NCI-H1417 (cell line): ENCODE measurements around the gene TRPC3.
A peak's percentile ranks its signal among the peaks of the same experiment; 100 is the strongest.

Source experiments
- DNase-seq, 3 experiments: peaks; one replicate each; lab custom pipeline; 2025; lab: John Stamatoyannopoulos, UW

Gene TRPC3

GRCh38 chr4:121951521-121952110 lies at the start of gene TRPC3:
TRPC3 (minus strand) TSS chr4:121952060; CDS start chr4:121951680, 380 bp downstream.
- DNase-seq: peak in 2 of 3 experiments; percentile 77 to 78

- no peak for DNase-seq
Measured at GRCh38 chr4:122000849-122001248, 49.0 kb upstream of the TRPC3 start.

GRCh38 chr4:121998024-121998423 lies 46.2 kb upstream of the TRPC3 start:
- DNase-seq: peak in 2 of 3 experiments; percentile 36 to 59

DNA sequence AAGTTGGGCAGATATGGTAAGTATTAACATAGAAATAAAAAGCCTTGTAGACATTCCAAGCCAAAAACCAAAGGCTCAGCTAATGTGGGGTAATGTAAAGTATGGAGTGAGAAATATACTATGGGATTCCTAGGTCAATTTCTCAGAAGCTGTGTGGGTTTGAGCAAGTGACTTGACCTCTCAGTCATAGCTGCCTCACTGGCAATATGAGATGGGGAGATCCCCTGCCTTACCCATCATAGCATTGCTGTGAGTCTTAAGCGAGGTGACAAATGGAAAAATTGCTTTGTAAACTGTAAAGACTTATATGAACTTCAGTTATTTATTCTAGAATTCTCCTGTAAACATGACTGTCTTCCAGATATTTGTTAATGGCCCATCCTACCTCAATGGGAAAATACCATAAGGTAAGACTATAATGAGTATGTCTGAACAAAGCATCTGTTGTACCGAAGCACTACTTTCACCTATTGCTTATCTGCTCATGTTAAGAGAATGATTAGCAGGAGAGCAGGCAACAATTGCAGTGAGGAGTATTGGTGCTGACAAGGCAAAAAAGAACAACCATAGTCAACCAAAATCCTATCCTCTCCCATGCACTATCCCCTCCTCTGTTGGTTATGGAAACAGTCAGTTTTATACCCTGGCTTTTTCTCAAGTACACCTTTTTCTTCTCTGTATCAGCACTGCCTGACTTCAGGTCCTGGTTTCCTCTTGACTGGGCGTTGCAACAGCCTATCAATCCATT lies 44.1 kb upstream of the TRPC3 start:
- no peak for DNase-seq

DNA sequence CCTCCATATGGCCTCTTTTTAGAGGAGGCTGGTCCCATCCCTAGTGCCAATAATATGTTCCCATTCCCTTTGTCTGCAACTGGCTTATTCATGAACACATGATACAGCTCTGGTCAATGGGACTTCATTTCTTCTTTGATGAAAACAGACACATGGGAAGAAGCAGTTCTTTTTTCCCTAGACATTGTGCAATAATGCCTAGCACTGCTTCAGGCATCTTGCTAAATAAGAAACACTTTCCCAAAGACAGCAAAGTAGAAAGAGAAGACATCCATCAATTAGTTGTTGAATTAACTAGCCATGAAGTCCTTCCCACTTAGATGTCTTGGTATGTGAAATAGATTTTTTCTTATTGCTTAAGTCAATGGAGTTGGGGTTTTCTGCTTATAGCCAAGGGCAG lies 40.1 kb upstream of the TRPC3 start:
- DNase-seq: no peak

- no peak for DNase-seq
Measured at GRCh38 chr4:121990489-121990888, 38.6 kb upstream of the TRPC3 start.

DNA sequence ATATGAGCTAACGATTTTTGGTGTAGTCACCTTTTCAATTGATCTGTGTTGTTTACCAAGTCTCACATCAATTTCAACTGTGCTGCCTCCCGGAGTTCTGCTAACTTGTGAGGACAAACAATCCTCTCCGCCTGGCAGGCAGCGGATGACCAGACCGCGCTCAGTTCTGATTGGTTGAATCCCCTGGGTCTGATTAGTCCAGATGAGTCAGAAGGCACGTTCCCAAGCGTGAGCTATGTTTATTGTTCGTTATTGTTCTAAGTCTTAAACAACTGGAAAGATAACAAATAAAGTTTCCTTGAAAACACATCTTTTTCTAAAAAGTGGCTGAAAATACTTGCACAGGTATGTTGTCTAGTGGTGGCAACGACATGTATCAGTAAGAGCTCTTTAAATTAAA lies 37.9 kb upstream of the TRPC3 start:
- peak in 2 of 3 experiments; percentile 10 to 66 for DNase-seq

DNA sequence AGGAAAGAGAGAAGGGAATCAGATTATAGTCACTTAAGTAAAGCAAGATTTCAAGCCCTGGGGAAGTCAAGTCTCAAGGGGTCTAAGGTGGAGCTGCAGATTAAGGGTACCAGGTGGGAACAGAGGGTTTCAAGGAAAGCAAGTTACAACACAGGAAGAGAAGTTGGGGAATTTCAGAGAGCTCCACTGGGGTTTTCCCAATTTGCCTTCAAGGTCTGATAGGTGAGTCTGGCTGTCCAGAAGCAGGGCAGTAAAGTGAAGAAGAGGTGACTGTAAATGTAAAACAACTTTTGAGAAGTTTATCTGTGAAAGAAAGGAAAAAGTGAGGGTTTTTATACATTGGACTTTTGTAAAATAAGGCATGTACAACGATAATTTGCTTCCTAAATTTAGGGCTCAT lies 37.1 kb upstream of the TRPC3 start:
- DNase-seq: no peak

DNA sequence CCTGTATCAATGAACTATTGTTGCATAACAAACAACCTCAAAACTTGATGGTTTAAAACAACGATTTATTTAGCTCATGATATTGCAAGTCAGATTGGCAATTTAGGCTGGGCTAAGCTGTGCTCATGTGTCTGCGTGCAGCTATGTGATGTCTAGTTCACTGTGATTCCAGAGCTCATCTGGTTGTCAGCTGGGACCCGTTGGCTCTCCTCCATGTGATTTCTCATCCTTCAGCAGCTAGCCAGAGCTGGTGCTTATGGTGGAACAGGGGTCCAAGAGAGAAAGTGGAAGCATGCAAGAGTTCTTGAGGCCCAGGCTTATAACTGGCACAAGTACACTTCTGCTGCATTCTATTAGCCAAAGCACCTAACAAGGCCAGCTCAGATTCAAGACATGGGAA lies 28.8 kb upstream of the TRPC3 start:
- no peak for DNase-seq

- DNase-seq: no peak
Measured at GRCh38 chr4:121978172-121978516, 26.3 kb upstream of the TRPC3 start.

DNA sequence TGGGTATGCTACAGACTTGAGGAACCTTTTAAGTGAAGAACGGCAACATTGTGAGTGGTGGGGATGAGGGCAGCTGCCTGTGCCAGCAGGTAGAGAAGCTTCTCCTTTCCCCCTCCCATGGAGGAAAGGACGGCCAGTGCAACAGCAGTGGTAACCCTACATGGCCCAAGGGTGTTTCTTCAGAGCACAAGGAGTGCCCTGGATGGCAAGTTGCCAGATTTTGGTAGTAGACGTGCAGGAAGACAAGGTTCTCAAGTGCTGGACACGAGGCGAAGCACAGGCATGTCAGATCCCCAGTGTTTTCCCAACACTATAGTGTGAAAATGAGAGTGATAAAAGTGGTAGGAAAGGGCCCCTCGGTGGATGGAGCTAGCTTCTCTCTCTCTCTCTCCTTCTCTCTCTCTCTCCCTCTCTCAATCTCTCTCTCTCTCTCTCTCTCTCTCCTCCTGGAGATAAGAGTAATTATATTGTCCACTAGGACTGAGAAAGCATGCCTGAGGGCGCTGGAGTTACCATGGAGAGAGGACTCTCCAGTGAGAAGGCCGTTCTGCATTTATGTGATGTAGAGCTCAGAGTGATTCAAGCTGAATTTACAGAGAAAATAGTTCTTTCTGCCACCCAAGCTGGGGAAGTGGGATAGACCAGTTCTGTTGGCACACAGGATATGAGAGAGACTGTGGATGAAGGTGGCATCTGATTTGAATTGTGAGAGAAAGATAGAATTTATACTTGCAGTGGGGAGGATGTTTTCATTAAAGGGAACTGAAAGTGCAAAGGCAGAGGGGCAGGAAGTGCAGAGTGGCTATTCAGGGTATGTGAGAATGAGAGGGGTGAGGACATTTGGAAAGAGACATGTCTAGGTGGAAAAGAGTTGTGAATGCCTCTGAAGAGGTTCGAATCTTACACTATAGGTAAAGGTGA lies 25.7 kb upstream of the TRPC3 start:
- peak in 2 of 3 experiments; percentile 31 to 61 for DNase-seq

DNA sequence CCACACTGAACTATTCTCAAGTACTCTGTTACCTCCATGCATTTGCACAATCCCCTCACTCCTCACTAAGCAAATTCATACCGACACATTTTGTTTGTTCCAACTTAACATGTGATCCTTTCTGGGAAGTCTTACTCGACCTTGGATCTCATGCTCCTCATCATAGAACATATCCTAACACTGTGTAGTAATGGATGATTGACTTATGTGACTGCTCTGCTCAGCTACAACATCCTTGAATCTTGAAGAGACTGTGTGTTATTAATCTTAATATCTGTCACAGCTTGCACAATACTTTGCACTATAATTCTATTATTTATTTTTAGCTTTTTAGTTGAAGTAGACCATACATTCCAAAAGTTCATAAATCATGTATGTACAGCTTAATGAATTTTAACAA lies 23.9 kb upstream of the TRPC3 start:
- no peak for DNase-seq

DNA sequence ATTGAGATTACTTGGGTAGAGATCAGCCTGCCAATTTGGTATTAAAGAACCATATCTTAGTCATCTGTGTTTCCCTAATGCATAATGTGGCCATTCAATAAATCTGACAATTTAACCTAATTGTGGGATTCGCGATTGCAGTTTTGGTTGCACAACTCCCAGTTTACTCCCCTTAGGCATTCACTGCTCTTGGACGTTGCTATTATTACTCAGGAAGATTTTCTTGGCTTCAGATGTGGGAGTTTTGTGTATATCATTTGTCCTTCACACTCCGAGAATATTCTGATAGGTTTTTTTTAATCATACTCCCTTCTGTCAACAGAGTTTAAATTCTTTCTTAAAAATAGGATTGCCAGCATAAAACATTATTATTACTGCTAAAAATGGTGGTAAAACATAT lies 22.0 kb upstream of the TRPC3 start:
- DNase-seq: no peak

GRCh38 chr4:121968859-121969258 lies 17.0 kb upstream of the TRPC3 start:
- DNase-seq: no peak

DNA sequence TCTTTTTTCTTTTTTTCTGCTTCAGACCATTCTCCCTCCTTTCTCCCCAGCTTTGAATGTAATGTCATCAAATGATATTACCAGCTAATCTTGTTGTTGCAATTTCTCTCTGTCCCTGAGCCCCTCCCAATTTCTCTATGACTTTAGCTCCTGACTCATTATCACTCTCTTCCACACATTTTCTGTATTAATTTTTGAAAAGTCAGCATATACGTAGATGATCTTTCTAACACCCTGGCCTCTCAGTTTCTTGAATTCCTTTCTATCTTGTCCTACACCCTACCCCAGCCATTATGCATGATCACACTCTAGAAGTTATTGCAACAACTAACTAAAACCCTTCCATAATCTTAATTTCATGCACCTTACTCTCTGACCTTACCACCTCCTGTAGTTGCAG lies 13.1 kb upstream of the TRPC3 start:
- DNase-seq: no peak

GRCh38 chr4:121960818-121961217 lies 9.0 kb upstream of the TRPC3 start:
- DNase-seq: no peak

DNA sequence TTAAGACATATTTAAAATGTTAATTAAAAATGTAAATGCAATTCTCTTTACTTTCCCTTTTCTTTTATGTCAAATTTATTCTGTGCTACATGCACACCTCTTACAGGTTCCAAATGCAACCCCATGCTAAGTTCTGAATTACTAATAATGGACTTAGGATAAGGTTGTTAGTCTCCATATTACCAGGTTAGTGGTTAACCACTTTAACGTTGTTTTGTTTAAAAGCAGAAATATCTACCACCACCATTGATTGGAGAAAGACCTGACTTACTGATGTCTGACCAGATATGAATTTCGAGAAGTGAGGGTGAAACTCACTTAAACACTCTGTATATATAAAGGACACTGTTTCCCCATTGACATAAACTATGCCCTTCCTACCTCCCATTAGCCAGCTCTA lies 6.9 kb upstream of the TRPC3 start:
- DNase-seq: no peak

DNA sequence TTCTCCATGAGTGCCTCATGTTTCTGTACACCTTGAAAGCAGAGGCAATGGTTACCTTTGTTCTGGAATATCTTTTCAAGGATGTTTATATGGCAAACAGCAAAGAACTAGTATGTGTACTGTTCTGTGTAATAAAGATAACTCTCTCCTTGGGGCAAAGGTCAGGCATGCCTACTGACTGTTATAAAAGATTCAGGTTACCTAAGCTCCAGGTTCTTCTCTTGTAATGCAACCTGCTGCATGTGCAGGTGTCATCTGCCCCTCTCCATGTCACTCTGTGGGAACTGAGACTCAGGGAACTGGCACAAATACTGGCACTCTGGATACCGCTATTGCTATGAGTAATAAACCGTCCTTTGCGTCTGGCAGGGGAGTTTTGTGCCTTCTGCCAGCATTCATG lies 5.4 kb upstream of the TRPC3 start:
- no peak for DNase-seq

DNA sequence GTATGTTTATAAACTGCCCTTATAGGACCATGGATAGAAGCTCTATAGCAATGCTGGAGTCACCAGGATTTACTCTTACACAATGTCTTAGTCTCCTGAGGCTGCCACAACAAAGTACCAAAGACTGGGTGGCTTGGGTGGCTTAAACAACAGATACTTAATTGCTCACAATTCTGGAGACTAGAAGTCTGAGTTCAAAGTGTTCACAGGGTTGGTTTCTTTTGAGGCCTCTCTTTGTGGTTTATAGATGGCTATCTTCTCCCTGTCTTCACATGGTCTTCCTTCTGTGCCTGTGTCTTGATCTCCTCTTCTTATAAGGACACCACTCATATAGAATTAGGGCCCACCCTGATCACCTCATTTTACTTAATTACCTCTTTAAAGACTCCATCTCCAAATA lies 2.0 kb upstream of the TRPC3 start:
- DNase-seq: no peak

DNA sequence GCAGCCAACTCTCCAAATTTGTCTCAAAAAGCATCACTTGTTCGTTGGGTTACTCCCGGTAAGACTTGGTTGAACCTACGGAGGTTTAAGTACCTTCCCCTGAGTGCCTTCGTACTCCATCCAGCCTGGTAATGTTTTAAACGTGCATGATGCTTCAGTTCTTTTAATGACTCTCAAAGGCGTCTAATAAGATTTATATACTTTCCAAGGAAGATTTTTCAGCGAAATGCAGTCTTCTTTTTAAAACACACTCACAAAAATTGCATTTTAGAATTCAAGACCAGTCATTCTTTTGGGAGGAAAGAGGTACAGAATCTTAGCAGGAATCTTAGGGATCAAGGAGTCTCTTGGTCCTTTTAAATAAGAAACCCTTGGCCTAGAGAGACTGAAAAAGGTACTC lies 430 bp upstream of the TRPC3 start:
- peak in 1 of 3 experiments; percentile 78 for DNase-seq

GRCh38 chr4:121950680-121951520 lies 960 bp downstream of the TRPC3 start:
- peak in 2 of 3 experiments; percentile 62 to 66 for DNase-seq

GRCh38 chr4:121950212-121950679 lies 1.6 kb downstream of the TRPC3 start:
- no peak for DNase-seq
